WTC11 (cell line): ENCODE data around the gene SMYD1. TPM values are rescaled to one million over a fixed set of nuclear protein-coding genes. Genes with fewer than 3 reads are reported as not detected.

ENCODE experiments used
- ATAC-seq: fragments of 200-7000 bp; cut with Tn5 transposase; 2 replicates; pipeline ENCODE4 v1.10.0; 2021; ENCODE audit warnings: mild to moderate bottlenecking, moderate library complexity
- CTCF ChIA-PET: fragments of 300-600 bp; sonication (Branson Sonifier 250); formaldehyde crosslinking; loops from one replicate; lab custom pipeline; 2021; ENCODE audit warnings: antibody characterized with exemption; lab: Charles Lee
- POLR2A ChIA-PET: fragments of 350-600 bp; sonication (Branson Sonifier 250); formaldehyde crosslinking; loops from one replicate; lab custom pipeline; 2021; ENCODE audit warnings: antibody characterized with exemption; lab: Charles Lee
- DNase-seq: peaks from one replicate; pipeline ENCODE4 v3.0.0; 2021; ENCODE audit warnings: low spot score
- H3K27ac Mint-ChIP-seq: 2 replicates; pipeline ENCODE4 v1.8.0; 2021; ENCODE audit warnings: mixed read lengths
- H3K27me3 Mint-ChIP-seq: 2 replicates; pipeline ENCODE4 v1.8.0; 2021; ENCODE audit warnings: low read depth, mild to moderate bottlenecking, moderate library complexity, mixed read lengths
- H3K36me3 Mint-ChIP-seq: 2 replicates; pipeline ENCODE4 v1.8.0; 2021; ENCODE audit warnings: mixed read lengths
- H3K4me1 Mint-ChIP-seq: 2 replicates; pipeline ENCODE4 v1.8.0; 2022; ENCODE audit warnings: mixed read lengths
- H3K4me3 Mint-ChIP-seq: 2 replicates; pipeline ENCODE4 v1.8.0; 2021; ENCODE audit warnings: mild to moderate bottlenecking, moderate library complexity, mixed read lengths
- H3K9me3 Mint-ChIP-seq: 2 replicates; pipeline ENCODE4 v1.8.0; 2021; ENCODE audit warnings: mixed read lengths
- E2F1 ChIP-seq: sonication (generic); formaldehyde crosslinking; IDR thresholded peaks from 2 replicates; pipeline ENCODE4 v1.8.0; 2022; ENCODE audit warnings: mild to moderate bottlenecking, missing genetic modification reagents
- E2F4 ChIP-seq: sonication (generic); formaldehyde crosslinking; IDR thresholded peaks from 2 replicates; pipeline ENCODE4 v1.8.1; 2022; ENCODE audit warnings: low read depth, mild to moderate bottlenecking, moderate library complexity, missing genetic modification reagents, borderline replicate concordance
- ERG ChIP-seq: fragments of 250-450 bp; sonication (Bioruptor Pico); IDR thresholded peaks from 2 replicates; pipeline ENCODE4 v1.8.0; 2021; ENCODE audit warnings: mild to moderate bottlenecking
- GABPB1 ChIP-seq: sonication (generic); formaldehyde crosslinking; IDR thresholded peaks from 2 replicates; pipeline ENCODE4 v1.8.1; 2023; ENCODE audit warnings: mild to moderate bottlenecking, missing genetic modification reagents
- IRF2 ChIP-seq: sonication (generic); formaldehyde crosslinking; IDR thresholded peaks from 2 replicates; pipeline ENCODE4 v1.8.0; 2022; ENCODE audit warnings: low read depth, missing genetic modification reagents, borderline replicate concordance
- JUN ChIP-seq: sonication (generic); formaldehyde crosslinking; IDR thresholded peaks from 2 replicates; pipeline ENCODE4 v1.8.0; 2023; ENCODE audit warnings: mild to moderate bottlenecking, missing genetic modification reagents
- MLX ChIP-seq: sonication (generic); formaldehyde crosslinking; IDR thresholded peaks from 2 replicates; pipeline ENCODE4 v1.8.1; 2023; ENCODE audit warnings: mild to moderate bottlenecking, missing genetic modification reagents, moderate library complexity
- MYBL2 ChIP-seq: sonication (generic); formaldehyde crosslinking; IDR thresholded peaks from 2 replicates; pipeline ENCODE4 v1.8.1; 2023; ENCODE audit warnings: mild to moderate bottlenecking, moderate library complexity, missing genetic modification reagents
- NFATC4 ChIP-seq: fragments of 250-450 bp; sonication (Bioruptor Pico); IDR thresholded peaks from 2 replicates; pipeline ENCODE4 v1.9.0; 2021; ENCODE audit warnings: mild to moderate bottlenecking
- NFE2L1 ChIP-seq: sonication (generic); formaldehyde crosslinking; IDR thresholded peaks from 2 replicates; pipeline ENCODE4 v1.8.1; 2023; ENCODE audit warnings: missing genetic modification reagents
- NR2C2 ChIP-seq: sonication (generic); formaldehyde crosslinking; IDR thresholded peaks from 2 replicates; pipeline ENCODE4 v1.8.0; 2022; ENCODE audit warnings: mild to moderate bottlenecking, missing genetic modification reagents
- PRRX2 ChIP-seq: fragments of 250-450 bp; sonication (Bioruptor Pico); IDR thresholded peaks from 2 replicates; pipeline ENCODE4 v1.8.0; 2021; ENCODE audit warnings: mild to moderate bottlenecking
- RELA ChIP-seq: sonication (generic); formaldehyde crosslinking; IDR thresholded peaks from 2 replicates; pipeline ENCODE4 v1.8.1; 2022; ENCODE audit warnings: missing genetic modification reagents, mild to moderate bottlenecking, borderline replicate concordance
- SP1 ChIP-seq: sonication (generic); formaldehyde crosslinking; conservative IDR thresholded peaks from 2 replicates; pipeline ENCODE4 v1.8.1; 2022; ENCODE audit warnings: missing genetic modification reagents
- STAT6 ChIP-seq: sonication (generic); formaldehyde crosslinking; conservative IDR thresholded peaks from 2 replicates; pipeline ENCODE4 v1.8.1; 2023; ENCODE audit warnings: mild to moderate bottlenecking, low read depth, missing genetic modification reagents, moderate library complexity
- USF2 ChIP-seq: sonication (generic); formaldehyde crosslinking; IDR thresholded peaks from 2 replicates; pipeline ENCODE4 v1.8.1; 2023; ENCODE audit warnings: mild to moderate bottlenecking, missing genetic modification reagents, moderate library complexity
- ZNF396 ChIP-seq: fragments of 250-450 bp; sonication (Bioruptor Pico); IDR thresholded peaks from 2 replicates; pipeline ENCODE4 v1.8.0; 2021; ENCODE audit warnings: mild to moderate bottlenecking, moderate library complexity, borderline replicate concordance
- ZNF532 ChIP-seq: fragments of 250-450 bp; sonication (Bioruptor Pico); IDR thresholded peaks from 2 replicates; pipeline ENCODE4 v1.9.0; 2021; ENCODE audit warnings: mild to moderate bottlenecking, borderline replicate concordance
- total RNA-seq: library from RNA; stranded (reverse); gene quantifications from 3 replicates; pipeline ENCODE4 v1.2.3, GENCODE V29; 2021

SMYD1 gene
- total RNA-seq, 1 experiment from 2014 or later, result not detected

- no peak for TF ChIP-seq USF2 (CRISPR knock-in tag)
- no peak for TF ChIP-seq PRRX2
Observed at GRCh38 chr2:88144271-88144670, 76.6 kb downstream of the SMYD1 start (continued).

GRCh38 chr2:88144914-88145497 lies 77.4 kb downstream of the SMYD1 start:
- Mint-ChIP-seq H3K27ac (no peak overlapping the region), H3K4me3 (no peak overlapping the region), H3K27me3 (peaks cover 12% of the 10 kb centered on the region; the same call in 1 of the 2 replicates), H3K9me3 (peaks cover 31% of the 10 kb centered on the region), H3K4me1 (no peaks in the 10 kb centered on the region), H3K36me3 (peaks cover 11% of the 10 kb centered on the region)
- ATAC-seq (no peak), DNase-seq (no peak)
- ChIA-PET CTCF (interaction anchor here (1.9 kb wide), 1 partner anchor 85 kb away, joined by 17 read pairs; no protein-coding TSS in a partner anchor), POLR2A (no interaction called here)
- TF ChIP-seq JUN (CRISPR knock-in tag), result no peak
- no peak for TF ChIP-seq GABPB1 (CRISPR knock-in tag)
- TF ChIP-seq NR2C2, result no peak
- no peak for TF ChIP-seq SP1 (CRISPR knock-in tag)
- TF ChIP-seq MLX (CRISPR knock-in tag), result no peak
- TF ChIP-seq ZNF532 (CRISPR knock-in tag), result no peak
- TF ChIP-seq STAT6 (CRISPR knock-in tag), result no peak
- no peak for TF ChIP-seq IRF2 (CRISPR knock-in tag)
- no peak for TF ChIP-seq NFATC4 (CRISPR knock-in tag)
- TF ChIP-seq NFE2L1 (CRISPR knock-in tag), result no peak
- no peak for TF ChIP-seq RELA
- no peak for TF ChIP-seq E2F4 (CRISPR knock-in tag)
- no peak for TF ChIP-seq MYBL2 (CRISPR knock-in tag)
- no peak for TF ChIP-seq ERG (CRISPR knock-in tag)
- TF ChIP-seq ZNF396 (CRISPR knock-in tag), result no peak
- no peak for TF ChIP-seq E2F1 (CRISPR knock-in tag)
- TF ChIP-seq, all 79 proteins: peak for 0
